Left ventricle myocardium inferior (tissue), 1 donor: ENCODE measurements around the gene LETM1. TPM values are rescaled to one million over a fixed set of nuclear protein-coding genes. Genes with fewer than 3 reads are reported as not detected.

ENCODE experiments used
- DNase-seq: peaks from one replicate; pipeline ENCODE4 v3.0.0-alpha.2; 2020
- H3K27ac ChIP-seq: fragments of 200-600 bp; replicated peaks from 2 replicates; pipeline ENCODE4 v1.8.0; 2021
- H3K27me3 ChIP-seq: fragments of 200-600 bp; 2 replicates; pipeline ENCODE4 v1.8.0; 2021; ENCODE audit warnings: low read depth
- H3K36me3 ChIP-seq: fragments of 200-600 bp; 2 replicates; pipeline ENCODE4 v1.8.0; 2021
- H3K4me1 ChIP-seq: fragments of 200-600 bp; 2 replicates; pipeline ENCODE4 v1.8.0; 2021
- H3K4me3 ChIP-seq: fragments of 200-600 bp; 2 replicates; pipeline ENCODE4 v1.8.0; 2021; ENCODE audit warnings: mild to moderate bottlenecking, moderate library complexity
- H3K9me3 ChIP-seq: fragments of 200-600 bp; replicated peaks from 2 replicates; pipeline ENCODE4 v1.8.0; 2021
- intact Hi-C: fragments of 100-400 bp; cut with micrococcal nuclease; formaldehyde crosslinking; loops from one replicate; pipeline ENCODE4 v1.11.0; 2022
- total RNA-seq: library from RNA; stranded (reverse); fragmentation: NEBNext Ultra II Directional; extraction: Animal tissue kit (Norgen Biotek cat#: 25700); gene quantifications from one replicate; pipeline ENCODE4 v1.2.1, GENCODE V29; 2021
- TF ChIP-seq, protein P1 (sequence below): fragments of 200-600 bp; IDR thresholded peaks from 2 replicates; pipeline ENCODE4 v1.8.0; 2021; ENCODE audit warnings: antibody characterized with exemption, mild to moderate bottlenecking, borderline replicate concordance
- donor health status: DM: no; HTN: yes; CAD: no; lungs with severe emphysema.

Gene LETM1
- total RNA-seq, 1 donor from 2014 or later, result 38.8 TPM

- H3K36me3 ChIP-seq, result no peaks in the 10 kb centered on the region
- TF ChIP-seq, protein P1, sequence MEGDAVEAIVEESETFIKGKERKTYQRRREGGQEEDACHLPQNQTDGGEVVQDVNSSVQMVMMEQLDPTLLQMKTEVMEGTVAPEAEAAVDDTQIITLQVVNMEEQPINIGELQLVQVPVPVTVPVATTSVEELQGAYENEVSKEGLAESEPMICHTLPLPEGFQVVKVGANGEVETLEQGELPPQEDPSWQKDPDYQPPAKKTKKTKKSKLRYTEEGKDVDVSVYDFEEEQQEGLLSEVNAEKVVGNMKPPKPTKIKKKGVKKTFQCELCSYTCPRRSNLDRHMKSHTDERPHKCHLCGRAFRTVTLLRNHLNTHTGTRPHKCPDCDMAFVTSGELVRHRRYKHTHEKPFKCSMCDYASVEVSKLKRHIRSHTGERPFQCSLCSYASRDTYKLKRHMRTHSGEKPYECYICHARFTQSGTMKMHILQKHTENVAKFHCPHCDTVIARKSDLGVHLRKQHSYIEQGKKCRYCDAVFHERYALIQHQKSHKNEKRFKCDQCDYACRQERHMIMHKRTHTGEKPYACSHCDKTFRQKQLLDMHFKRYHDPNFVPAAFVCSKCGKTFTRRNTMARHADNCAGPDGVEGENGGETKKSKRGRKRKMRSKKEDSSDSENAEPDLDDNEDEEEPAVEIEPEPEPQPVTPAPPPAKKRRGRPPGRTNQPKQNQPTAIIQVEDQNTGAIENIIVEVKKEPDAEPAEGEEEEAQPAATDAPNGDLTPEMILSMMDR, result no peak
- no peaks in the 10 kb centered on the region for H3K9me3 ChIP-seq
- intact Hi-C loops, result no loop called here
- DNase-seq, result no peak
- no peak overlapping the region for H3K27ac ChIP-seq
- H3K4me3 ChIP-seq, result no peak overlapping the region
- peaks cover 15% of the 10 kb centered on the region for H3K27me3 ChIP-seq
- H3K4me1 ChIP-seq, result peaks cover 5% of the 10 kb centered on the region
These were observed 80.0 kb downstream of the LETM1 start for GRCh38 chr4:1775731-1776500.

DNA sequence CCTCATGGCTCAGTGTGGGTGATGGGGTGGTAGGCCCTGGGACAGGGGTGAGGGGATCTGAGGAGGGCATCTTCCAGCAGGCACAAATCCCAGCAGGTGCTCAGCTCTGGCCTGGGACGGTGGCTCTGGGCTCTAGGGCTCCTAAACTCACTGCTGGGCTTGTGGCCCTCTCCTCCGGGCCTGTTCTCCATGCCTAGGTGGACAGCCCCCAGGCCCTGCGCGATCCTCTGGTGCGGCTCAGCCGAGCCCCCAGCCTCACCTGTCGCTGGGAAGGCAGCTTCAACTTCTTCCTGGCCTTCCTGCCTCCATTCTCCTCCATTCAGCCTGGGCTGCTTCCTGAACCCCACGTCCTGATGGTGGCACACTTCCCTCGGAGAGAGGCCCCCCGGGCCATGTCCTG is 82.2 kb downstream of the LETM1 start:
- no peaks in the 10 kb centered on the region for H3K36me3 ChIP-seq
- peaks cover 5% of the 10 kb centered on the region for H3K4me1 ChIP-seq
- intact Hi-C loops, result no loop called here
- TF ChIP-seq, protein P1, result no peak
- H3K4me3 ChIP-seq, result no peak overlapping the region
- no peaks in the 10 kb centered on the region for H3K9me3 ChIP-seq
- H3K27ac ChIP-seq, result no peak overlapping the region
- peaks cover 33% of the 10 kb centered on the region for H3K27me3 ChIP-seq
- no peak for DNase-seq

- no peaks in the 10 kb centered on the region for H3K9me3 ChIP-seq
- peaks cover 33% of the 10 kb centered on the region for H3K27me3 ChIP-seq
- no peaks in the 10 kb centered on the region for H3K36me3 ChIP-seq
- intact Hi-C loops, result no loop called here
- H3K4me1 ChIP-seq, result peaks cover under 1% of the 10 kb centered on the region
- H3K27ac ChIP-seq, result no peak overlapping the region
- DNase-seq, result no peak
- H3K4me3 ChIP-seq, result no peak overlapping the region
- TF ChIP-seq, protein P1, result no peak
These were observed 83.0 kb downstream of the LETM1 start for GRCh38 chr4:1772853-1773538.

- Histone ChIP-seq H3K4me1 (peaks cover 4% of the 10 kb centered on the region), H3K9me3 (no peaks in the 10 kb centered on the region), H3K4me3 (no peak overlapping the region), H3K27ac (no peak overlapping the region), H3K36me3 (no peaks in the 10 kb centered on the region), H3K27me3 (peaks cover 34% of the 10 kb centered on the region)
- intact Hi-C loops, result no loop called here
- no peak for DNase-seq
- TF ChIP-seq, protein P1, result no peak
These were observed 84.2 kb downstream of the LETM1 start for GRCh38 chr4:1771555-1772305.

DNA sequence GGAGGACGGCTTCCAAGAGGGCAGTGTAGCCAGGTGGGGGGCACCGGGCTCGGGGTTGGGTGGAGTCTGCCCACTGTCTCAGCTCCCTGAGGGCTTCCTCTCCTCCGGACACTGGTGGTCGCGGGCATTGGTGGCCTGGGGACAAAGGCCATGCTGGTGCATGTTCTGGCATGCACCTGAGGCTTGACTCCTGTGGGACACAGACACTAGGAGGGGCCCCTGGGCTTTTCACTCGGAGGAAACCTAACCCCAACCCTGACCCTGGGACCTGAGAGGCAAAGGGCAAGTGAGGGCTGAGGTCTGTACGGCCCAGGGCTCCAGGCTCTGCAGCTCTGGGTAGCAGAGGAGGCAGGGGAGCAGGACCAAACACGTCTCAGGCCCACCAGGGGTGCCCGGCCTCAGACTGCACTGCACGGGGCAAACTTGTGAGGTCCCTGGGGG is 85.1 kb downstream of the LETM1 start:
- Histone ChIP-seq H3K27ac (no peak overlapping the region), H3K4me3 (no peak overlapping the region), H3K4me1 (peaks cover 10% of the 10 kb centered on the region), H3K9me3 (no peaks in the 10 kb centered on the region), H3K27me3 (peaks cover 39% of the 10 kb centered on the region), H3K36me3 (no peaks in the 10 kb centered on the region)
- intact Hi-C loops, result no loop called here
- DNase-seq, result no peak
- TF ChIP-seq, protein P1, result no peak
